HG02943 (cell line): ENCODE data around the gene MTERF2.

ENCODE experiments used
- ATAC-seq: cut with Tn5 transposase; IDR thresholded peaks from one replicate; pipeline ENCODE4 v1.9.1; 2021; ENCODE audit warnings: mild to moderate bottlenecking, low read depth, moderate library complexity; ENCODE audit not compliant: unreplicated experiment

Gene MTERF2

GRCh38 chr12:106954462-106955376, 32.2 kb downstream of the MTERF2 start:
- ATAC-seq, result no peak

- no peak for ATAC-seq
Measured at GRCh38 chr12:106953352-106954250, 33.3 kb downstream of the MTERF2 start.

- no peak for ATAC-seq
Measured at GRCh38 chr12:106950591-106950990, 36.4 kb downstream of the MTERF2 start.

- ATAC-seq, result no peak
Measured at GRCh38 chr12:106947461-106947860, 39.5 kb downstream of the MTERF2 start.

- ATAC-seq, result no peak
Measured at GRCh38 chr12:106945261-106945851, 41.6 kb downstream of the MTERF2 start.

GRCh38 chr12:106942775-106943174, 44.2 kb downstream of the MTERF2 start:
- no peak for ATAC-seq

GRCh38 chr12:106941481-106942156, 45.3 kb downstream of the MTERF2 start:
- ATAC-seq, result no peak

GRCh38 chr12:106934277-106934676, 52.7 kb downstream of the MTERF2 start:
- ATAC-seq, result no peak
